MCF 10A (cell line): ENCODE results near the gene MAGEA10. TPM values are rescaled to one million over a fixed set of nuclear protein-coding genes. Genes with fewer than 3 reads are reported as not detected.
A peak's percentile ranks its signal among the peaks of the same experiment; 100 is the strongest.

Experiments used
- BruUV-seq: library from RNA; stranded (reverse); fragments of 400-500 nt; replicated peaks from 2 replicates; lab custom pipeline; 2021; lab: Mats Ljungman, UMichigan
- CTCF ChIA-PET: fragments of 300-600 bp; sonication (Branson Sonifier 250); formaldehyde crosslinking; extraction: SDS; loops from one replicate; lab custom pipeline; 2021; ENCODE audit warnings: antibody characterized with exemption, inconsistent platforms; lab: Yijun Ruan, JAX
- POLR2A ChIA-PET: fragments of 300-600, 350-650 bp; sonication (Branson Sonifier 250); formaldehyde crosslinking; extraction: SDS; loops from one replicate; lab custom pipeline; 2020; ENCODE audit warnings: antibody characterized with exemption, inconsistent platforms; lab: Yijun Ruan, JAX
- DNase-seq: peaks from one replicate; pipeline ENCODE4 v3.0.0-alpha.2; 2018; ENCODE audit not compliant: unreplicated experiment
- H3K27ac Mint-ChIP-seq: one replicate; pipeline ENCODE4 v1.8.0; 2022; ENCODE audit warnings: mild to moderate bottlenecking, low read depth, mixed read lengths; ENCODE audit not compliant: unreplicated experiment
- H3K27me3 Mint-ChIP-seq: one replicate; pipeline ENCODE4 v1.8.0; 2022; ENCODE audit warnings: mixed read lengths; ENCODE audit not compliant: insufficient read depth, unreplicated experiment
- H3K36me3 Mint-ChIP-seq: one replicate; pipeline ENCODE4 v1.8.0; 2022; ENCODE audit warnings: mild to moderate bottlenecking, moderate library complexity, mixed read lengths; ENCODE audit not compliant: insufficient read depth, unreplicated experiment
- H3K4me1 Mint-ChIP-seq: one replicate; pipeline ENCODE4 v1.8.0; 2022; ENCODE audit warnings: mixed read lengths; ENCODE audit not compliant: insufficient read depth, unreplicated experiment
- H3K4me3 Mint-ChIP-seq: one replicate; pipeline ENCODE4 v1.8.0; 2022; ENCODE audit warnings: mild to moderate bottlenecking, moderate library complexity, mixed read lengths; ENCODE audit not compliant: unreplicated experiment
- H3K9me3 Mint-ChIP-seq: one replicate; pipeline ENCODE4 v1.8.0; 2022; ENCODE audit warnings: mixed read lengths; ENCODE audit not compliant: unreplicated experiment
- intact Hi-C: fragments of 100-400 bp; cut with micrococcal nuclease; formaldehyde crosslinking; loops from 2 replicates; pipeline ENCODE4 v1.14.1; 2022
- total RNA-seq: library from RNA; stranded (reverse); gene quantifications from 2 replicates; pipeline ENCODE4 v1.2.3, GENCODE V29; 2022
- TF ChIP-seq, protein P1 (sequence below): fragments of 200-600 bp; IDR thresholded peaks from one replicate; pipeline ENCODE4 v1.8.0; 2022; ENCODE audit warnings: antibody characterized with exemption, mild to moderate bottlenecking; ENCODE audit not compliant: unreplicated experiment

MAGEA10 gene
- total RNA-seq, 1 experiment from 2014 or later, result not detected

DNA sequence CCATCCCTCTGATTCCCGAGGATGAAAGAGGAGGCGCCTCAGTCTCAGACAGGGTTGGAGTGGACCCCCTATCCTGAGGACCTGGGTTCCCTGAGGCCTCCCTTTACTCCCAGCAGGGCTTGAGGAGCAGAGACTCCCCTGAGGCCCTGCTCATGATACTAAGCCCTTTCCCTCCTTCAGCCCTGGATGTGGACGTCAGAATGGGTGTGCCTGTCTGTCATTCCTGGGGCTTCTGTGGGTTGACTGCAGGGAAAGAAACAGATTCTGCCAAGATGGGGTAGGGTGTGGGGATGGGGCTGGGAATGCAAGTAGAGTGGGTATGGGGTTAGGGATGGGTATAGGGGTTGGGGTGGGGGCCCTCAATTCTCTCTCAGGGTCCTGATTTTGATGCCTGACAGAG lies 21.1 kb downstream of the MAGEA10 start:
- no peak overlapping the region for H3K27ac Mint-ChIP-seq
- CTCF ChIA-PET, result no interaction called here
- POLR2A ChIA-PET, result no interaction called here
- no peak for DNase-seq
- no peak overlapping the region for H3K4me3 Mint-ChIP-seq
- H3K36me3 Mint-ChIP-seq, result peaks cover 4% of the 10 kb centered on the region
- intact Hi-C loops, result no loop called here
- H3K4me1 Mint-ChIP-seq, result no peaks in the 10 kb centered on the region
- TF ChIP-seq, protein P1, sequence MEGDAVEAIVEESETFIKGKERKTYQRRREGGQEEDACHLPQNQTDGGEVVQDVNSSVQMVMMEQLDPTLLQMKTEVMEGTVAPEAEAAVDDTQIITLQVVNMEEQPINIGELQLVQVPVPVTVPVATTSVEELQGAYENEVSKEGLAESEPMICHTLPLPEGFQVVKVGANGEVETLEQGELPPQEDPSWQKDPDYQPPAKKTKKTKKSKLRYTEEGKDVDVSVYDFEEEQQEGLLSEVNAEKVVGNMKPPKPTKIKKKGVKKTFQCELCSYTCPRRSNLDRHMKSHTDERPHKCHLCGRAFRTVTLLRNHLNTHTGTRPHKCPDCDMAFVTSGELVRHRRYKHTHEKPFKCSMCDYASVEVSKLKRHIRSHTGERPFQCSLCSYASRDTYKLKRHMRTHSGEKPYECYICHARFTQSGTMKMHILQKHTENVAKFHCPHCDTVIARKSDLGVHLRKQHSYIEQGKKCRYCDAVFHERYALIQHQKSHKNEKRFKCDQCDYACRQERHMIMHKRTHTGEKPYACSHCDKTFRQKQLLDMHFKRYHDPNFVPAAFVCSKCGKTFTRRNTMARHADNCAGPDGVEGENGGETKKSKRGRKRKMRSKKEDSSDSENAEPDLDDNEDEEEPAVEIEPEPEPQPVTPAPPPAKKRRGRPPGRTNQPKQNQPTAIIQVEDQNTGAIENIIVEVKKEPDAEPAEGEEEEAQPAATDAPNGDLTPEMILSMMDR, result no peak
- H3K27me3 Mint-ChIP-seq, result no peaks in the 10 kb centered on the region
- peaks cover 8% of the 10 kb centered on the region for H3K9me3 Mint-ChIP-seq
- BruUV-seq, result no TSS peak

- BruUV-seq, result no TSS peak
- POLR2A ChIA-PET, result no interaction called here
- TF ChIP-seq, protein P1, result no peak
Observed at GRCh38 chrX:152108527-152108926, 29.9 kb downstream of the MAGEA10 start.

DNA sequence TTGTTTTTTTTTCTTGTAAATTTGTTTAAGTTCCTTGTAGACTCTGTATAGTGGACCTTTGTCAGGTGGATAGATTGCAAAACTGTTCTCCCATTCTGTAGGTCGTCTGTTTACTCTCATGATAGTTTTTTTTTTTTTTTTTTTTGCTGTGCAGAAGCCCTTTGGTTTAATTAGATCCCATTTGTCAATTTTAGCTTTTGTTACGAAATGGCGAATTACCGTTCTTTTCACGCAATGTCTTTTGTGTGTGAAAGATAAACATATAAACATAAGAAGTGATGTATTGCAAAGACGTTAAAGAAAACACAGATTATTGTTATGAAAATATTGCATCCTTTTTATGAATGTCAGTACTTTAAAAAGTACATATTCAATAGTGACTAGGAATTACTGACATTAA lies 34.5 kb downstream of the MAGEA10 start:
- CTCF ChIA-PET, result no interaction called here
- Mint-ChIP-seq H3K4me1 (no peaks in the 10 kb centered on the region), H3K9me3 (peaks cover 13% of the 10 kb centered on the region), H3K36me3 (no peaks in the 10 kb centered on the region), H3K27ac (no peak overlapping the region), H3K4me3 (no peak overlapping the region), H3K27me3 (no peaks in the 10 kb centered on the region)
- POLR2A ChIA-PET, result no interaction called here
- BruUV-seq, result no TSS peak
- intact Hi-C loops, result no loop called here
- TF ChIP-seq, protein P1, result no peak
- DNase-seq, result peak; percentile 9

More at GRCh38 chrX:152108527-152108926, 29.9 kb downstream of the MAGEA10 start:
- Mint-ChIP-seq H3K27me3 (no peaks in the 10 kb centered on the region), H3K27ac (no peak overlapping the region), H3K4me3 (no peak overlapping the region), H3K36me3 (no peaks in the 10 kb centered on the region), H3K4me1 (no peaks in the 10 kb centered on the region), H3K9me3 (peaks cover 17% of the 10 kb centered on the region)
- DNase-seq, result no peak
- CTCF ChIA-PET, result interaction anchor here (0.5 kb wide), 1 partner anchor 427 kb away, joined by 3 read pairs; no protein-coding TSS in a partner anchor
- intact Hi-C loops, result no loop called here

GRCh38 chrX:152086141-152086540 lies 52.2 kb downstream of the MAGEA10 start:
- intact Hi-C loops, result no loop called here
- peaks cover 6% of the 10 kb centered on the region for H3K9me3 Mint-ChIP-seq
- TF ChIP-seq, protein P1, result no peak
- no peak for DNase-seq
- H3K36me3 Mint-ChIP-seq, result no peaks in the 10 kb centered on the region
- H3K4me1 Mint-ChIP-seq, result no peaks in the 10 kb centered on the region
- no peak overlapping the region for H3K27ac Mint-ChIP-seq
- no peaks in the 10 kb centered on the region for H3K27me3 Mint-ChIP-seq
- ChIA-PET POLR2A (no interaction called here), CTCF (interaction anchor here (0.6 kb wide), 1 partner anchor 39 kb away, joined by 3 read pairs; no protein-coding TSS in a partner anchor)
- no peak overlapping the region for H3K4me3 Mint-ChIP-seq
- no TSS peak for BruUV-seq

Other genes with a start within 250 kb of the MAGEA10 start
- gene MAGEA4, start 225.7 kb downstream of the MAGEA10 start, total RNA-seq, result not detected in 2 replicates
- gene GABRE, start 163.9 kb downstream of the MAGEA10 start, total RNA-seq, result 12.9 and 19.3 TPM in 2 replicates